Gastrocnemius medialis (tissue), 4 donors: ENCODE results near the gene COX10. TPM values are rescaled to one million over a fixed set of nuclear protein-coding genes. Genes with fewer than 3 reads are reported as not detected.

ENCODE experiments used
- ATAC-seq, 2 donors: fragments of 150-250 bp; one replicate each; pipeline ENCODE4 v1.9.1; 2016
- DNase-seq, 2 donors: peaks; one replicate each; pipeline ENCODE4 v3.0.0-alpha.2; 2019
- H3K27ac ChIP-seq, 4 donors: fragments of 200-600 bp; sonication (generic); 1 replicate in 1 of 4; 2 replicates in 3 of 4; pipeline ENCODE4 v1.5.1; 2016 to 2018; ENCODE audit warnings: mild to moderate bottlenecking in 2 of 4, moderate library complexity in 1 of 4
- H3K27me3 ChIP-seq, 3 donors: fragments of 200-600 bp; sonication (generic) in 2 of 3; 1 replicate in 1 of 3; 2 replicates in 2 of 3; pipeline versions ENCODE4 v1.5.1 to v1.6.0; 2016 to 2019; ENCODE audit warnings: mild to moderate bottlenecking in 1 of 3, moderate library complexity in 1 of 3
- H3K36me3 ChIP-seq, 2 donors: fragments of 200-600 bp; sonication (generic) in 1 of 2; one replicate each; pipeline ENCODE4 v1.5.1; 2017 to 2018
- H3K4me1 ChIP-seq, 2 donors: fragments of 200-600 bp; sonication (generic) in 1 of 2; one replicate each; pipeline ENCODE4 v1.5.1; 2016 to 2017; ENCODE audit warnings: mild to moderate bottlenecking in 2 of 2
- H3K4me3 ChIP-seq, 4 donors: fragments of 200-600 bp; sonication (generic) in 3 of 4; 1 replicate in 1 of 4; 2 replicates in 3 of 4; pipeline ENCODE4 v1.5.1; 2016 to 2019; ENCODE audit warnings: mild to moderate bottlenecking in 2 of 4
- H3K9me3 ChIP-seq, 3 donors: fragments of 200-600 bp; sonication (generic) in 2 of 3; 1 replicate in 1 of 3; 2 replicates in 2 of 3; pipeline ENCODE4 v1.5.1; 2016 to 2019
- POLR2A ChIP-seq, 2 donors: fragments of 450-650 bp; IDR thresholded peaks; one replicate each; pipeline ENCODE4 v1.6.1; 2017; ENCODE audit warnings: antibody characterized with exemption in 2 of 2, mild to moderate bottlenecking in 2 of 2, moderate library complexity in 2 of 2
- in situ Hi-C, 4 donors: fragments of 200-750 bp; cut with MboI; loops; one replicate each; pipeline versions ENCODE4 v1.15.0 to v1.8.0; 2017; ENCODE audit warnings: low sequenced_read_pairs in 4 of 4
- intact Hi-C: fragments of 100-400 bp; cut with DNase I; formaldehyde crosslinking; loops from one replicate; pipeline ENCODE4 v1.15.1; 2023; ENCODE audit warnings: low total_unique reads
- total RNA-seq, 4 donors: library from RNA; depleted of rRNA; stranded (reverse); fragments of >200 nt; gene quantifications; one replicate each; pipeline versions ENCODE4 v1.1.0 to v1.2.3, GENCODE V29; 2016
- TF ChIP-seq, protein P1 (sequence below), 5 experiments: fragments of 450-650 bp in 3 of 5; fragments of 200-600 bp in 2 of 5; sonication (generic) in 2 of 5; IDR thresholded peaks in 4 of 5; conservative IDR thresholded peaks in 1 of 5; 1 replicate in 4 of 5; 2 replicates in 1 of 5; pipeline ENCODE4 v1.5.1; 2016 to 2019; ENCODE audit warnings: antibody characterized with exemption in 5 of 5, mild to moderate bottlenecking in 3 of 5, moderate library complexity in 3 of 5

Gene COX10
- total RNA-seq, 4 donors from 2014 or later: 70.6 to 123 (median 87.3) TPM

DNA sequence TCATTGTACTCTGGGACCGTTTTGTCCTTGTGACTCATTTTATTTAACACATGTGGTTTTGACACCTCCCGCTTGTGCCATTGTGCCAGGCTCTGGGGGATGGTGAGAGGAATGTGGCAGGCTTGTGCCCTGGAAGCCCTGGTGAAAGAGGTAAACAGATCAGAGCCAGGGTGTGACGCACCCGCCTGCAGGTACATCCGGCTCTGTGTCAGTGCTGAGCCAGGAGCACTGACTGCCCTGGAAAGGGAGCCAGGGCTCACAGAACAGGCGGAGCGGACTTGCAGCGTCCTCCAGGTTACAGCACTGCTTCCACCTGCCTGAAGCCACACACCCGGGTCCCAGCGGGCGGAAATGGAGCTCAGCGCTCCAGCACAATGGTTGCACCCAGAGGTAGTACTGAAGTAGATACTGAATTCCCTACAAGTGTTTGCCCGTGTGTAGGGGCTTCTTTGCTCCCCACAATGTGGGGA is 136.7 kb downstream of the COX10 start:
- ATAC-seq: peak; percentile 72 to 81
- Histone ChIP-seq H3K4me3 (no peak overlapping the region), H3K9me3 (no peaks in the 10 kb centered on the region), H3K36me3 (peaks cover 0 to 9% of the 10 kb centered on the region in 2 donors), H3K27ac (peak overlapping the region; percentile 82 to 88 (median 84)), H3K27me3 (no peaks in the 10 kb centered on the region), H3K4me1 (peaks cover 29 to 44% of the 10 kb centered on the region in 2 donors)
- in situ Hi-C loops (no loop called here), intact Hi-C loops (loop anchor here (2.0 to 10.0 kb wide), 5 partner anchors 81 to 1289 kb away; partner anchors contain the start of gene HS3ST3B1)
- DNase-seq: peak; percentile 94 to 97
- TF ChIP-seq POLR2A (IDR thresholded peaks at IDR 0.05): peak; percentile 25 to 40
- TF ChIP-seq, protein P1, sequence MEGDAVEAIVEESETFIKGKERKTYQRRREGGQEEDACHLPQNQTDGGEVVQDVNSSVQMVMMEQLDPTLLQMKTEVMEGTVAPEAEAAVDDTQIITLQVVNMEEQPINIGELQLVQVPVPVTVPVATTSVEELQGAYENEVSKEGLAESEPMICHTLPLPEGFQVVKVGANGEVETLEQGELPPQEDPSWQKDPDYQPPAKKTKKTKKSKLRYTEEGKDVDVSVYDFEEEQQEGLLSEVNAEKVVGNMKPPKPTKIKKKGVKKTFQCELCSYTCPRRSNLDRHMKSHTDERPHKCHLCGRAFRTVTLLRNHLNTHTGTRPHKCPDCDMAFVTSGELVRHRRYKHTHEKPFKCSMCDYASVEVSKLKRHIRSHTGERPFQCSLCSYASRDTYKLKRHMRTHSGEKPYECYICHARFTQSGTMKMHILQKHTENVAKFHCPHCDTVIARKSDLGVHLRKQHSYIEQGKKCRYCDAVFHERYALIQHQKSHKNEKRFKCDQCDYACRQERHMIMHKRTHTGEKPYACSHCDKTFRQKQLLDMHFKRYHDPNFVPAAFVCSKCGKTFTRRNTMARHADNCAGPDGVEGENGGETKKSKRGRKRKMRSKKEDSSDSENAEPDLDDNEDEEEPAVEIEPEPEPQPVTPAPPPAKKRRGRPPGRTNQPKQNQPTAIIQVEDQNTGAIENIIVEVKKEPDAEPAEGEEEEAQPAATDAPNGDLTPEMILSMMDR (IDR thresholded peaks at IDR 0.05 in 4 of 5, conservative IDR thresholded peaks at IDR 0.05 in 1 of 5): no peak

DNA sequence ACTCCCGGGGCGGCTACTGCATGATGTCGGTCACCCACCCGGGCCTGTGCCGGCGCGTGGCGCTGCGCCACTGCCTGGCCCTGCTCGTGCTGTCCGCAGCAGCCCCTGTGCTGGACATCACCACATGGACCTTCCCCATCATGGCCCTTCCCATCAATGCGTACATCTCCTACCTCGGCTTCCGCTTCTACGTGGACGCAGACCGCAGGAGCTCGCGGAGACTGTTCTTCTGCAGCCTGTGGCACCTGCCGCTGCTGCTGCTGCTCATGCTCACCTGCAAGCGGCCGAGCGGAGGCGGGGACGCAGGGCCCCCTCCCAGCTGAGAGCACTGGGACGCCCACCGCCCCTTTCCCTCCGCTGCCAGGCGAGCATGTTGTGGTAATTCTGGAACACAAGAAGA is 137.6 kb downstream of the COX10 start:
- no peak overlapping the region for H3K4me3 ChIP-seq
- H3K27ac ChIP-seq: peak overlapping the region; percentile 65 to 88 (median 84)
- H3K4me1 ChIP-seq: peaks cover 29 to 39% of the 10 kb centered on the region in 2 donors
- no peak for DNase-seq
- TF ChIP-seq POLR2A (IDR thresholded peaks at IDR 0.05): no peak
- TF ChIP-seq, protein P1 (IDR thresholded peaks at IDR 0.05 in 4 of 5, conservative IDR thresholded peaks at IDR 0.05 in 1 of 5): no peak
- in situ Hi-C loops (no loop called here), intact Hi-C loops (loop anchor here (2.0 to 10.0 kb wide), 5 partner anchors 82 to 1288 kb away; partner anchors contain the start of gene HS3ST3B1)
- peaks cover 0 to 9% of the 10 kb centered on the region in 2 donors for H3K36me3 ChIP-seq
- H3K27me3 ChIP-seq: no peaks in the 10 kb centered on the region
- no peak for ATAC-seq
- no peaks in the 10 kb centered on the region for H3K9me3 ChIP-seq

GRCh38 chr17:14207791-14208190 is 138.5 kb downstream of the COX10 start:
- in situ Hi-C loops: no loop called here
- TF ChIP-seq POLR2A (IDR thresholded peaks at IDR 0.05): no peak
- TF ChIP-seq, protein P1 (IDR thresholded peaks at IDR 0.05 in 4 of 5, conservative IDR thresholded peaks at IDR 0.05 in 1 of 5): no peak
- Histone ChIP-seq H3K27ac (peak overlapping the region in 3 of 4 donors; percentile 76 to 86 (median 85)), H3K36me3 (peaks cover 0 to 9% of the 10 kb centered on the region in 2 donors), H3K4me3 (no peak overlapping the region), H3K4me1 (peaks cover 25 to 35% of the 10 kb centered on the region in 2 donors), H3K9me3 (no peaks in the 10 kb centered on the region), H3K27me3 (no peaks in the 10 kb centered on the region)
- intact Hi-C loops: loop anchor here (2.0 to 10.0 kb wide), 5 partner anchors 83 to 1287 kb away; partner anchors contain the start of gene HS3ST3B1
- ATAC-seq (no peak), DNase-seq (no peak)

DNA sequence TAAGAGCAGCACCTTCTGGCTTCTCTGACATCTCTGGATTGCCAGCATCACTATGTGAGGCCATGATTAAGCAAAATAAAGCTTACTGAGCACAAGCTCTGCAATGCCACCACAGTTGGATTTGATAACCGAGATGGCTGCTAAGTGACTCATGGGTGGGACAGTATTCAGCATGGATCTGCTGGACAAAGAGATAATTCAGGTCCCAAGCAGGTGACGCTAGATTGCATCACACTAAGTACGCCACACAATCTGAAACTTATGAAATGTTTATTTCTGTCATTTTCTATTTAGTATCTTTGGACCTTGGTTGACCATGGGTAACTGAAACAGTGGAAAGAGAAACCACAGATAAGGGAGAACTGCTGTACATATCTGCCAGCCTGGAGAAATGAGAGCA is 139.9 kb downstream of the COX10 start:
- no peaks in the 10 kb centered on the region for H3K9me3 ChIP-seq
- H3K27me3 ChIP-seq: no peaks in the 10 kb centered on the region
- ATAC-seq: peak; percentile 78 to 84
- H3K27ac ChIP-seq: peak overlapping the region; percentile 69 to 86 (median 80)
- intact Hi-C loops: loop anchor here (10.0 kb wide), 3 partner anchors 434 to 1286 kb away; no protein-coding TSS in a partner anchor
- H3K4me1 ChIP-seq: peaks cover 15 to 33% of the 10 kb centered on the region in 2 donors
- in situ Hi-C loops: no loop called here
- DNase-seq: peak; percentile 61 to 80
- H3K4me3 ChIP-seq: no peak overlapping the region
- H3K36me3 ChIP-seq: peaks cover 0 to 9% of the 10 kb centered on the region in 2 donors
- no peak for TF ChIP-seq POLR2A (IDR thresholded peaks at IDR 0.05)
- TF ChIP-seq, protein P1 (IDR thresholded peaks at IDR 0.05 in 4 of 5, conservative IDR thresholded peaks at IDR 0.05 in 1 of 5): no peak
